Spleen (tissue), 13 donors: ENCODE results near the gene GCC2. TPM values are rescaled to one million over a fixed set of nuclear protein-coding genes. Genes with fewer than 3 reads are reported as not detected.

Experiments
- DNase-seq: peaks from one replicate; pipeline ENCODE4 v3.0.0-alpha.2; 2020
- H3K27ac ChIP-seq, 8 donors: fragments of 200-600 bp; sonication (generic) in 7 of 8; 1 replicate in 4 of 8; 2 replicates in 4 of 8; pipeline versions ENCODE4 v1.5.0 to v1.8.0; 2016 to 2021; ENCODE audit warnings: inconsistent platforms in 4 of 8, mild to moderate bottlenecking in 4 of 8, moderate library complexity in 1 of 8
- H3K27me3 ChIP-seq, 7 donors: fragments of 200-600 bp; sonication (generic) in 6 of 7; replicated peaks in 1 of 7; 1 replicate in 4 of 7; 2 replicates in 3 of 7; pipeline versions ENCODE4 v1.5.0 to v1.8.0; 2016 to 2021; ENCODE audit warnings: inconsistent platforms in 3 of 7, mild to moderate bottlenecking in 1 of 7
- H3K36me3 ChIP-seq, 6 donors: fragments of 200-600 bp; sonication (generic) in 5 of 6; 1 replicate in 4 of 6; 2 replicates in 2 of 6; pipeline versions ENCODE4 v1.5.0 to v1.8.0; 2016 to 2021; ENCODE audit warnings: inconsistent platforms in 2 of 6
- H3K4me1 ChIP-seq, 6 donors: fragments of 200-600 bp; sonication (generic) in 5 of 6; 1 replicate in 3 of 6; 2 replicates in 3 of 6; pipeline versions ENCODE4 v1.5.0 to v1.8.0; 2016 to 2021; ENCODE audit warnings: inconsistent platforms in 3 of 6
- H3K4me3 ChIP-seq, 8 donors: fragments of 200-600 bp; sonication (generic) in 7 of 8; 1 replicate in 4 of 8; 2 replicates in 4 of 8; pipeline versions ENCODE4 v1.5.0 to v1.8.0; 2016 to 2021; ENCODE audit warnings: inconsistent platforms in 4 of 8, mild to moderate bottlenecking in 4 of 8, moderate library complexity in 2 of 8
- H3K9me3 ChIP-seq, 8 donors: fragments of 200-600 bp; sonication (generic) in 7 of 8; 1 replicate in 4 of 8; 2 replicates in 4 of 8; pipeline versions ENCODE4 v1.5.0 to v1.8.0; 2016 to 2021; ENCODE audit warnings: inconsistent platforms in 4 of 8
- POLR2A ChIP-seq, 3 donors: fragments of 450-650 bp; IDR thresholded peaks; one replicate each; pipeline ENCODE4 v1.5.1; 2017; ENCODE audit warnings: antibody characterized with exemption in 3 of 3, mild to moderate bottlenecking in 1 of 3
- POLR2AphosphoS5 ChIP-seq, 3 donors: sonication (generic); formaldehyde crosslinking; IDR thresholded peaks; one replicate each; pipeline ENCODE4 v1.5.1; 2017; ENCODE audit warnings: antibody characterized with exemption in 3 of 3
- WGBS, 5 donors: extraction: QIAGEN DNeasy Blood & Tissue Kit in 3 of 5; methylation state at CpG; one replicate each; pipeline versions ENCODE4 v1.1.5 to v1.1.7; 2013 to 2018; 5-methylcytosine and 5-hydroxymethylcytosine counted together
- intact Hi-C: fragments of 100-400 bp; cut with DNase I; formaldehyde crosslinking; loops from one replicate; pipeline ENCODE4 v1.15.0; 2023; ENCODE audit warnings: low total_unique reads
- long read RNA-seq, 2 donors: transcript quantifications; one replicate each; lab custom pipeline, GENCODE V29; 2026
- polyA plus RNA-seq, 3 donors: library from polyadenylated mRNA; stranded (reverse); fragments of 200-250 nt; gene quantifications; one replicate each; pipeline ENCODE4 v1.2.1, GENCODE V29; 2013
- total RNA-seq, 7 donors: library from RNA; depleted of rRNA in 3 of 7; stranded (reverse); fragments of >200 nt in 3 of 7; fragmentation: NEBNext Ultra II Directional in 4 of 7; extraction: Animal tissue kit (Norgen Biotek cat#: 25700) in 4 of 7; gene quantifications; one replicate each; pipeline versions ENCODE4 v1.1.0 to v1.2.1, GENCODE V29; 2016 to 2021
- TF ChIP-seq, protein P1 (sequence below), 11 experiments: fragments of 200-600 bp in 7 of 11; fragments of 450-650 bp in 4 of 11; sonication (generic) in 4 of 11; IDR thresholded peaks in 8 of 11; conservative IDR thresholded peaks in 3 of 11; 1 replicate in 7 of 11; 2 replicates in 4 of 11; pipeline versions ENCODE4 v1.4.0 to v1.8.0; 2016 to 2021; ENCODE audit warnings: antibody characterized with exemption in 11 of 11, inconsistent platforms in 4 of 11, mild to moderate bottlenecking in 1 of 11
- donor health status: healthy with polysubstance abuse.
- donor health status: DM: no; HTN: no; CAD: no; lungs with moderate emphysema.
- donor health status: DM: no; HTN: no; CAD: no.
- donor health status: Bipolar disorder and iron deficiency.
- donor health status: healthy.
- donor health status: DM: no; HTN: no; CAD: no.
- donor health status: DM: yes; HTN: yes; CAD: no.

Gene GCC2
- total RNA-seq (10 to 100 TPM; 47.0 to 82.6 (median 64.6) TPM), polyA plus RNA-seq (10 to 100 TPM; 10.1 to 13.6 (median 10.6) TPM)
- long read RNA-seq, donor 1, partial matches to known transcripts: 17 of 17 reads
- long read RNA-seq, donor 1, other reads (novel, unspliced or antisense): 0 of 17 reads
- long read RNA-seq, donor 2, partial matches to known transcripts: 0 of 7 reads
- long read RNA-seq, donor 2, other reads (novel, unspliced or antisense): 0 of 7 reads

- Histone ChIP-seq H3K36me3 (peaks cover 0 to 34% (median 15%) of the 10 kb centered on the region in 6 donors), H3K4me1 (peaks cover 10 to 45% (median 29%) of the 10 kb centered on the region in 6 donors), H3K4me3 (peak within 1 kb of the TSS; percentile 56 to 92 (median 80)), H3K27me3 (no peaks in the 10 kb centered on the region), H3K9me3 (no peaks in the 10 kb centered on the region), H3K27ac (peak within 1 kb of the TSS; percentile 83 to 96 (median 92))
- WGBS, 5 donors: 0 to 2% (median 1%) methylated on average over 31 to 55 of the region's 55 CpGs
- peak; percentile 98 for DNase-seq
- intact Hi-C loops: loop anchor here (10.0 kb wide), 1 partner anchor 176 kb away; no protein-coding TSS in a partner anchor
- TF ChIP-seq, protein P1, sequence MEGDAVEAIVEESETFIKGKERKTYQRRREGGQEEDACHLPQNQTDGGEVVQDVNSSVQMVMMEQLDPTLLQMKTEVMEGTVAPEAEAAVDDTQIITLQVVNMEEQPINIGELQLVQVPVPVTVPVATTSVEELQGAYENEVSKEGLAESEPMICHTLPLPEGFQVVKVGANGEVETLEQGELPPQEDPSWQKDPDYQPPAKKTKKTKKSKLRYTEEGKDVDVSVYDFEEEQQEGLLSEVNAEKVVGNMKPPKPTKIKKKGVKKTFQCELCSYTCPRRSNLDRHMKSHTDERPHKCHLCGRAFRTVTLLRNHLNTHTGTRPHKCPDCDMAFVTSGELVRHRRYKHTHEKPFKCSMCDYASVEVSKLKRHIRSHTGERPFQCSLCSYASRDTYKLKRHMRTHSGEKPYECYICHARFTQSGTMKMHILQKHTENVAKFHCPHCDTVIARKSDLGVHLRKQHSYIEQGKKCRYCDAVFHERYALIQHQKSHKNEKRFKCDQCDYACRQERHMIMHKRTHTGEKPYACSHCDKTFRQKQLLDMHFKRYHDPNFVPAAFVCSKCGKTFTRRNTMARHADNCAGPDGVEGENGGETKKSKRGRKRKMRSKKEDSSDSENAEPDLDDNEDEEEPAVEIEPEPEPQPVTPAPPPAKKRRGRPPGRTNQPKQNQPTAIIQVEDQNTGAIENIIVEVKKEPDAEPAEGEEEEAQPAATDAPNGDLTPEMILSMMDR (IDR thresholded peaks at IDR 0.05 in 8 of 11, conservative IDR thresholded peaks at IDR 0.05 in 3 of 11): peak in 2 of 11 experiments; percentile 11 to 25
- TF ChIP-seq POLR2A (IDR thresholded peaks at IDR 0.05) (peak; percentile 51 to 83 (median 75)), POLR2AphosphoS5 (IDR thresholded peaks at IDR 0.05) (peak; percentile 98 to 99 (median 98))
These were observed at the start of gene GCC2 for GRCh38 chr2:108448678-108449409. TSS of gene GCC2 (plus strand) at chr2:108449206. CDS start at chr2:108449275, 69 bp downstream.

GRCh38 chr2:108399479-108399878 is 49.5 kb upstream of the GCC2 start:
- intact Hi-C loops: no loop called here
- no peak overlapping the region for H3K27ac ChIP-seq
- TF ChIP-seq POLR2A (IDR thresholded peaks at IDR 0.05) (no peak), POLR2AphosphoS5 (IDR thresholded peaks at IDR 0.05) (no peak)
- TF ChIP-seq, protein P1 (IDR thresholded peaks at IDR 0.05 in 8 of 11, conservative IDR thresholded peaks at IDR 0.05 in 3 of 11): no peak
- H3K4me1 ChIP-seq: no peaks in the 10 kb centered on the region
- H3K9me3 ChIP-seq: peaks cover 6 to 73% (median 43%) of the 10 kb centered on the region in 8 donors
- 91 to 100% (median 98%) methylated on average over 2 of the region's 2 CpGs for WGBS, 5 donors
- no peak overlapping the region for H3K4me3 ChIP-seq
- no peaks in the 10 kb centered on the region for H3K27me3 ChIP-seq
- H3K36me3 ChIP-seq: no peaks in the 10 kb centered on the region
- no peak for DNase-seq

GRCh38 chr2:108401800-108402199 is 47.2 kb upstream of the GCC2 start:
- no peak overlapping the region for H3K27ac ChIP-seq
- H3K9me3 ChIP-seq: peaks cover 8 to 83% (median 55%) of the 10 kb centered on the region in 8 donors

More at GRCh38 chr2:108401800-108402199, 47.2 kb upstream of the GCC2 start:
- 80 to 89% (median 84%) methylated on average over 3 of the region's 3 CpGs for WGBS, 5 donors
- Histone ChIP-seq H3K36me3 (no peaks in the 10 kb centered on the region), H3K27me3 (no peaks in the 10 kb centered on the region), H3K4me3 (no peak overlapping the region), H3K4me1 (no peaks in the 10 kb centered on the region)
- no peak for TF ChIP-seq POLR2A (IDR thresholded peaks at IDR 0.05)
- no peak for TF ChIP-seq POLR2AphosphoS5 (IDR thresholded peaks at IDR 0.05)
- TF ChIP-seq, protein P1 (IDR thresholded peaks at IDR 0.05 in 8 of 11, conservative IDR thresholded peaks at IDR 0.05 in 3 of 11): no peak
- DNase-seq: no peak
- intact Hi-C loops: no loop called here
